KBM-7 (cell line): ENCODE measurements around the gene SKIL.
"Not testable (repeated sequence)": the region's sequence is repeated elsewhere in the genome, so short reads cannot be mapped to it uniquely, and the experiment has no call there.

Experiments
- DNase-seq: peaks from one replicate; pipeline ENCODE4 v3.0.0-alpha.2; 2015
- in situ Hi-C: fragments of 300-500 bp; cut with MboI; formaldehyde crosslinking; loops from 2 replicates; pipeline ENCODE4 v1.14.3; 2020; ENCODE audit warnings: low sequenced_read_pairs, low pct_unique_long_range_greater_than_20kb, mixed read lengths

SKIL gene

GRCh38 chr3:170357176-170358041, at the start of gene SKIL:
Gene SKIL, plus strand, starts transcription at chr3:170357715. Its CDS starts 2,617 bp downstream, at chr3:170360332.
- peak; percentile 88 for DNase-seq
- in situ Hi-C loops = no loop called here

GRCh38 chr3:170309046-170309445, 48.5 kb upstream of the SKIL start:
- DNase-seq = no peak
- in situ Hi-C loops = no loop called here

GRCh38 chr3:170317954-170318353, 39.6 kb upstream of the SKIL start:
- no peak for DNase-seq

GRCh38 chr3:170320461-170321121, 36.9 kb upstream of the SKIL start:
- DNase-seq = no peak
- in situ Hi-C loops = no loop called here

More at GRCh38 chr3:170317954-170318353, 39.6 kb upstream of the SKIL start:
- in situ Hi-C loops = no loop called here

GRCh38 chr3:170321321-170322034, 36.0 kb upstream of the SKIL start:
- in situ Hi-C loops = no loop called here
- DNase-seq = no peak

- in situ Hi-C loops = no loop called here
- DNase-seq = no peak
Measured at GRCh38 chr3:170322566-170323269, 34.8 kb upstream of the SKIL start.

GRCh38 chr3:170323331-170323730, 34.2 kb upstream of the SKIL start:
- DNase-seq = no peak
- in situ Hi-C loops = no loop called here

GRCh38 chr3:170324962-170325361, 32.6 kb upstream of the SKIL start:
- no peak for DNase-seq
- in situ Hi-C loops = no loop called here

GRCh38 chr3:170327040-170327808, 30.3 kb upstream of the SKIL start:
- no peak for DNase-seq
- in situ Hi-C loops = no loop called here

GRCh38 chr3:170327868-170328548, 29.5 kb upstream of the SKIL start:
- in situ Hi-C loops, DNase-seq: not testable (repeated sequence)

GRCh38 chr3:170330366-170330765, 27.1 kb upstream of the SKIL start:
- no peak for DNase-seq
- in situ Hi-C loops = no loop called here

GRCh38 chr3:170331143-170331542, 26.4 kb upstream of the SKIL start:
- no peak for DNase-seq
- in situ Hi-C loops = no loop called here

GRCh38 chr3:170337420-170337819, 20.1 kb upstream of the SKIL start:
- in situ Hi-C loops = no loop called here
- no peak for DNase-seq

- DNase-seq = no peak
- in situ Hi-C loops = no loop called here
Measured at GRCh38 chr3:170338690-170339340, 18.7 kb upstream of the SKIL start.

- DNase-seq, in situ Hi-C loops: not testable (repeated sequence)
Measured at GRCh38 chr3:170342273-170342672, 15.2 kb upstream of the SKIL start.

- not testable (repeated sequence) for DNase-seq
Measured at GRCh38 chr3:170343859-170344258, 13.7 kb upstream of the SKIL start.

GRCh38 chr3:170344971-170345370, 12.5 kb upstream of the SKIL start:
- in situ Hi-C loops = no loop called here
- no peak for DNase-seq

More at GRCh38 chr3:170343859-170344258, 13.7 kb upstream of the SKIL start:
- in situ Hi-C loops = not testable (repeated sequence)
